ENCODE data around the gene HELZ. TPM values are rescaled to one million over a fixed set of nuclear protein-coding genes. Genes with fewer than 3 reads are reported as not detected.

Gene HELZ
- polyA plus RNA-seq, 2 of the 4 experiments (the other 2 are of a cell fraction), result 5.6 to 18.3 TPM

GRCh38 chr17:67129283-67129682 is 115.7 kb downstream of the HELZ start:
- CTCF ChIA-PET, result interaction anchor here (1.4 kb wide), 1 partner anchor 14 kb away, joined by 3 read pairs; no protein-coding TSS in a partner anchor
- WGBS (ENCODE audit: missing lambda C conversion rate), result 73% methylated on average over 3 of the region's 3 CpGs
- POLR2A ChIA-PET, result no interaction called here
- FAIRE-seq, result no peak
- no peak for TF ChIP-seq FOSL2 (IDR thresholded peaks at IDR 0.05)
- no peak for TF ChIP-seq FOSL2 (CRISPR knock-in tag; IDR thresholded peaks at IDR 0.05)
- TF ChIP-seq CTCF (IDR thresholded peaks at IDR 0.05), result no peak
- TF ChIP-seq BCL3 (IDR thresholded peaks at IDR 0.05), result no peak
- TF ChIP-seq PHF8 (IDR thresholded peaks at IDR 0.05; ENCODE audit: borderline replicate concordance, low read depth), result no peak
- TF ChIP-seq CEBPB (IDR thresholded peaks at IDR 0.05), result no peak
- no peak for TF ChIP-seq SREBF2 (IDR thresholded peaks at IDR 0.05)
- no peak for TF ChIP-seq HES2 (IDR thresholded peaks at IDR 0.05)
- TF ChIP-seq POLR2A (IDR thresholded peaks at IDR 0.05; ENCODE audit: low read length), result no peak
- no peak for TF ChIP-seq POLR2AphosphoS2 (conservative IDR thresholded peaks at IDR 0.05; ENCODE audit: low read length)
- no peak for TF ChIP-seq RARB (CRISPR knock-in tag; IDR thresholded peaks at IDR 0.05)
- TF ChIP-seq USF2 (IDR thresholded peaks at IDR 0.05), result no peak
- no peak for TF ChIP-seq CHD2 (IDR thresholded peaks at IDR 0.05; ENCODE audit: low read length, partially characterized antibody)
- no peak for TF ChIP-seq KDM5A (IDR thresholded peaks at IDR 0.05)
- no peak for TF ChIP-seq KDM1A (IDR thresholded peaks at IDR 0.05; ENCODE audit: low read depth)
- no peak for TF ChIP-seq HDAC2 (IDR thresholded peaks at IDR 0.05)
- TF ChIP-seq REST (IDR thresholded peaks at IDR 0.05), result no peak
- Histone ChIP-seq H3K4me1 (peaks cover 7% of the 10 kb centered on the region), H3K27ac (no peak overlapping the region), H3K9me3 (no peaks in the 10 kb centered on the region), H3K4me3 (no peak overlapping the region), H3K4me2 (no peak overlapping the region)
- no peak for ATAC-seq
- no peak for DNase-seq (ENCODE audit: low read depth in 1 of 2, low spot score in 1 of 2)

GRCh38 chr17:67128700-67129099 is 116.3 kb downstream of the HELZ start:
- WGBS (ENCODE audit: missing lambda C conversion rate), result 88% methylated on average over 3 of the region's 3 CpGs
- ChIA-PET CTCF (no interaction called here), POLR2A (no interaction called here)
- ATAC-seq (no peak), DNase-seq (ENCODE audit: low read depth in 1 of 2, low spot score in 1 of 2) (no peak), FAIRE-seq (no peak)
- Histone ChIP-seq H3K4me2 (no peak overlapping the region), H3K4me3 (no peak overlapping the region), H3K9me3 (no peaks in the 10 kb centered on the region), H3K4me1 (peaks cover 7% of the 10 kb centered on the region), H3K27ac (no peak overlapping the region)
- TF ChIP-seq ESRRA (IDR thresholded peaks at IDR 0.05; ENCODE audit: borderline replicate concordance, low read length), result no peak
- no peak for TF ChIP-seq EHF (CRISPR knock-in tag; IDR thresholded peaks at IDR 0.05)
- no peak for TF ChIP-seq RCOR1 (IDR thresholded peaks at IDR 0.05; ENCODE audit: low read depth, low read length)
- TF ChIP-seq HMGXB4 (CRISPR knock-in tag; IDR thresholded peaks at IDR 0.05; ENCODE audit: borderline replicate concordance), result no peak
- TF ChIP-seq ZFP36 (IDR thresholded peaks at IDR 0.05; ENCODE audit: borderline replicate concordance, partially characterized antibody), result no peak
- TF ChIP-seq FOSL2 (IDR thresholded peaks at IDR 0.05), result no peak
- TF ChIP-seq FOSL2 (CRISPR knock-in tag; IDR thresholded peaks at IDR 0.05), result no peak
- no peak for TF ChIP-seq KDM5A (IDR thresholded peaks at IDR 0.05)
- no peak for TF ChIP-seq RNF2 (IDR thresholded peaks at IDR 0.05; ENCODE audit: borderline replicate concordance, low read depth)
- no peak for TF ChIP-seq SREBF2 (IDR thresholded peaks at IDR 0.05)
- no peak for TF ChIP-seq PBX3 (IDR thresholded peaks at IDR 0.05)
- TF ChIP-seq JUN (IDR thresholded peaks at IDR 0.05), result no peak
- TF ChIP-seq CBX8 (IDR thresholded peaks at IDR 0.05), result no peak
- TF ChIP-seq NPAS2 (CRISPR knock-in tag; IDR thresholded peaks at IDR 0.05; ENCODE audit: borderline replicate concordance), result no peak
- TF ChIP-seq MAFK (IDR thresholded peaks at IDR 0.05; ENCODE audit: partially characterized antibody), result no peak
- TF ChIP-seq NFE2L2 (conservative IDR thresholded peaks at IDR 0.05; ENCODE audit: low read length), result no peak
- no peak for TF ChIP-seq KDM1A (IDR thresholded peaks at IDR 0.05; ENCODE audit: low read depth)
